GM19455 (cell line): ENCODE measurements around the gene ZNF333.
"Not testable (repeated sequence)": the region's sequence is repeated elsewhere in the genome, so short reads cannot be mapped to it uniquely, and the experiment has no call there.

ENCODE experiments used
- ATAC-seq: cut with Tn5 transposase; IDR thresholded peaks from one replicate; pipeline ENCODE4 v1.9.1; 2021; ENCODE audit not compliant: unreplicated experiment

The ZNF333 gene

DNA sequence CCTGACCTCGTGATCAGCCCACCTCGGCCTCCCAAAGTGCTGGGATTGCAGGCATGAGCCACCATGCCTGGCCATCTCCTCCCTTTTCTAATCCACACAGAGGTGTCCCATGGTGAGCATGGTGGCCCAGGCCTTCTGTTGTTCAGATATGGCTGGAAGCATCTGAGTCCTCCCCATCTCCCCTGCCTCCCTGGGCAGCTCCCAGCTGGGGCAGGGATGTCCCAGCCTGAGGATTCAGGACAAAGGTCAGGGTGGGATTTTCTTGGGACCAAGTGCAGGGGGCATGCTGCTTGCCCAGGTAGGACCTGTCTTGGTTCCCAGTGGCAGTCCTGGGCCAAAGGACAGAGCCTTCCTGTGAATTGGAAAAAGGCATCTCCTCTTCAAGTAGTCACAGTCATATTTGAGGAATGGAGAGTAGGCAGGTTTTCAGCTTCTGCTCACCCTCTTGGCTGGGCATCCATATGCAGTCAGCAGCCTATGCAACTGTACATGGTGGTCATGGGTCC, 77.7 kb downstream of the ZNF333 start:
- no peak for ATAC-seq

DNA sequence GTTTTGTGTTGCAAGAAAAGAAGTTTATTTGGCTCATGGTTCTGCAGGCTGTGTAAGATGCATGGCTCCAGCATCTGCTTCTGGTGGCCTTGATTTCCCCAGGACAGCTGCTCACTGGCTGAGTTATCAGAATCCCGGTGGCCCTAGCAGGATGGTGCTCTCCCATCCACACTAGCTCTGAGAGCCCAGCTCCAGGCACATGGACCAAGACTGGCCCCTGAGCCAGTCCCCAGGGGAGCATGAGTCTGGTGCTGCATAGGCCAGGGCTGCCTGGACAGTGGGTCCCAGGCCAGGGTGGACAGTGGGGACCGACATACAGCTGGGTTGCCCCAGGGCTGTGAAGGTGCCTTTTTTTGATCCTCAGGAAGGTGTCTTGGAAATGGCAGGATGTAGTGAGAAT, 78.2 kb downstream of the ZNF333 start:
- ATAC-seq, result no peak

DNA sequence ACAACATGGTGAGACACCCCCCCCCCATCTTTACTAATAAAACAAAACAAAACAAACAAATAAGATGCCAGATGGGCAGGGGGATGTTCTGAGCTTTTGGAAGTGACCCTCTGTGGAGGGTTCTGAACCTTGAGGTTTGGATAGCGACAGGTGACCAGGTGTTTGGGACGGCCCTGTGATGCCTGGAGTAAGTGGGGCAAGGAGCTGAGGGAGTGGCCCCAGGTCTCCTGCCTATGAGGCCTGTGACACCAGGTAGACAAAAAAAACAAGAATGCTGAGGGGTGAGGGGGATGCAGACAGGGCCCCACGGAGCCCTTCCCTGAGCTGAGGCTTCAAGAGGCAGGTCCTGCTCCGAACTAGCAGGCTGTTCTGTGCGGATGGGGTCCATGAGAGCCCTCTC, 79.4 kb downstream of the ZNF333 start:
- no peak for ATAC-seq

DNA sequence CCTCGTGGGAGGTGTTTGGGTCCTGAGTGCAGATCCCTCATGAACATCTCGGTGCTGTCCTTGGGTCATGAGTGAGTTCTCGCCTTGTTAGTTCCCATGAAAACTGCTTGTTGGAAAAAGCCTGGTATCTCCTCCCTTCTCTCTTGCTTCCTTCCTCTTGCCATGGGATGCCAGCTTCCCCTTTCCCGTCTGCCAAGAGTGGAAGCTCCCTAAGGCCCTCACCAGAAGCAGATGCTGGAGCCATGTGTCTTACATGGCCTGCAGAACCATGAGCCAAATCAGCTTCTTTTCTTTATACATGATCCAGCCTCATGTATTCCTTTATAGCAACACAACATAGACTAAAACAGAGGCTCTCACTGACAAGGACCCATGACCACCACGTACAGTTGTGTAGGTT, 80.3 kb downstream of the ZNF333 start:
- no peak for ATAC-seq

DNA sequence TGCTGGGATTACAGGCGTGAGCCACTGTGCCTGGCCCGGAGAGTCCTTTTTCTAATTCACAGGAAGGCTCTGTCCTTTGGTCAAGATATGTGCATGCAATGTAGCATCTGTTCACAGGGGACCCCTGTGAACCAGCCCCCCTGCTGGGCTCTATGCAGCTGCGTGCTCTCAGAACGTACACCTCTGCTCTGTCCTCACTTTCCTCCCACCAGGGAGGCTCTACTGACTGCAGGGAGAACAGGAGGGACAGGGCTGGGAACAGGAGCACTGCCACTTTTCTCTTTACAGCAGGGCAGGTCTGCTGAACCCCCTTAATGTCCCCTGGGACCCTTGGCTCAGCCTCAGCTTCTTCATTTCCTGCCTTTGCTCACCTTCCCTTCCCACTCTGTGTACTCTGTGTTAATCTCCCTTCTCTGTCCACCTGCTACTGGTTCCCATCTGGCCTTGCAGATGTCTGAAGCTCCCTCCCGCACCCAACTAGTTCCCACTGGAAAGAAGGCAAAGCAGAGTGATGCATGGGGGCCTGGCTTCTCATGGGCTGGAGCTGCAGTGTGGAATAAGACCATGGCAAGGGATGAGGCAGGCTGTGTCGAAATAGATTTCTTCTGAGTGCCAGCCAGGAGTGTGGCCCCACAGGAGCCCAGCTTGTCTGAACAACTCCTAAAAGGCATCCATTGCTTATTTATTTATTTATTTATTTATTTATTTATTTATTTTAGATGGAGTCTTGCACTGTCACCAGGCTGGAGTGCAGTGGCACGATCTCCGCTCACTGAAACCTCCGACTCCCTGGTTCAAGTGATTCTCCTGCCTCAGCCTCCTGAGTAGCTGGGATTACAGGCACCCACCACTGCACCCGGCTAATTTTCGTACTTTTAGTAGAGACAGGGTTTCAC, 81.3 kb downstream of the ZNF333 start:
- ATAC-seq, result no peak

DNA sequence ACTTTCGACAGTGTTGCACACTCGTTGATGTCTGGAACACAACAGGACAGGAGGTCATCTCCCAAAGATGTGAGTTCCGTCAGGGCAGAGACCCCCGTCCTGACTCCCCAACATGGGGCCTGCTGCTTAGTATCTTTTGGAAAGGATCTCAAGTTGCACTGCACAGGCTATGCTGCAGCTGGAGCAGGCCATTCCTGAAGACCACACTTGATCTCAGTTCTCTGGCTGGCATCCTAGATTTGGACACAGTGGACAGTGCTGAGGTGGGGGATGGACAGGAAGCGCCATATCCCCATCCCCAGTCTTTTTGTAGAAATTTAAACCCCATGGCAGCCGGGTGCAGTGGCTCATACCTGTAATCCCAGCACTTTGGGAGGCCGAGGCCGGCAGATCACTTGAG, 82.6 kb downstream of the ZNF333 start:
- no peak for ATAC-seq

DNA sequence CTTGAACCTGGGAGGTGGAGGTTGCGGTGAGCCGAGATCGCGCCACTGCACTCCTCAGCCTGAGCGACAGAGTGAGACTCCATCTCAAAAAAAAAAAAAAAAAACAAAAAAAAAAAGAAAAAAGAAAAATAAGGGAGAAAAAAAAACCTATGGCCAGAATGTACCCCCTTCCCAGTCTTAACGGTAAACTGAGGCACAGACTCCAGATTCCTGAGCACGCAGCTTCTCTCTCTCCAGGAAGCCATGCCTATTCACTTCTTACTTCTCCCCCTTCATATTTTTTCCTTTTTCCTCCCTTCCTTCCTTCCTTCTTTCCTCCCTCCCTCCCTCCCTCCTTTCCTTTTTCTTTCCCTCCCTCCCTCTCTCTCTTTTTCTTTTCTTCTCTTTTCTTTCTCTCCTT, 83.1 kb downstream of the ZNF333 start:
- ATAC-seq, result no peak

DNA sequence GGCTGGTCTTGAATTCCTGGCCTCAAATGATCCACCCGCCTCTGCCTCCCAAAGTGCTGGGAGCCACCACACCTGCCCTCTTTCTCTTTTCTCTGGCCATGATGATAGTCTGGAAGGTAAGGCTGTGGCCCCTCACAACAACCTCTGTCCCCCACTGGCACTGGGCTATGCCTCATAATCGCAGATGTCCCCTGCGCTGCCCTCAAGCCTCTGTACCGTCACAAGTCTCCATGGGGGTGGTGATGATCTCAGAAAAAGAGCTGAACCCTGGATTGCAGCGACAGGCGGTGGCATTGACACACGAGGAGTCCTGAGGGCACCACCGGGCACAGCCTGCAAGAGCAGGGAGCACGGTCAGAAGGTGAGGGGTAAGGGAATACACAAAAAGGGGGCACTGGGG, 83.9 kb downstream of the ZNF333 start:
- ATAC-seq, result not testable (repeated sequence)

DNA sequence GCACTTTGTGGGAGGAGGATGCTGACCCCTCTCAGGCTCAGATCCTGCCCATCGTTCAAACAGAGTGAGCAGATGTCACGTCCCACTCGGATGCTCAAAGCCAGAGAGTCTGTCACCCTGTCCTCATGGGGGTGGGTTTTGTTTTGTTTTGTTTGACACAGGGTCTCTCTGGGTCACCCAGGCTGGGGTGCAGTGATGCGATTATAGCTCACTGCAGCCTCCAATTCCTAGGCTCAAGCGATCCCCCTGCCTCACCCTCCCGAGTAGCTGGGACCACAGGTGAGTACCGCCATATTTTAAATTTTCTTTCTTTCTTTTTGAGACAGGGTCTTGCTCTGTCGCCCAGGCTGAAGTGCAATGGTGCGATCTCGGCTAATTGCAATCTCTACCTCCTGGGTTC, 84.5 kb downstream of the ZNF333 start:
- no peak for ATAC-seq

DNA sequence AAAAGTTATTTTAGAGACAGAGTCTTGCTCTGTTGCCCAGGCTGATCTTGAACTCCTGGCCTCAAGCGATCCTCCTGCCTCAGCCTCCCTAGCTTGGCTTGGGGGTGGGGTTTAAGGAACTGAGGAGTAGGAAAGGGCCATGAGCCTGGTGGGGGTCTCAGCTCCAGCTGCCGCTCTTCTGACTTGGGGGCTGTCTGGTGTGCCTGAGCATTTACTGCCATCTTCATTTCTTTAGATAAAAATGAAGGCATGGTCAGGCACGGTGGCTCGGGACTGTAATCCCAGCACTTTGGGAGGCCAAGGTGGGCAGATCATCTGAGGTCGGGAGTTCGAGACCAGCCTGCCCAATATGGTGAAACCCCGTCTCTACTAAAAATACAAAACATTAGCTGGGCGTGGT, 85.5 kb downstream of the ZNF333 start:
- ATAC-seq, result not testable (repeated sequence)

DNA sequence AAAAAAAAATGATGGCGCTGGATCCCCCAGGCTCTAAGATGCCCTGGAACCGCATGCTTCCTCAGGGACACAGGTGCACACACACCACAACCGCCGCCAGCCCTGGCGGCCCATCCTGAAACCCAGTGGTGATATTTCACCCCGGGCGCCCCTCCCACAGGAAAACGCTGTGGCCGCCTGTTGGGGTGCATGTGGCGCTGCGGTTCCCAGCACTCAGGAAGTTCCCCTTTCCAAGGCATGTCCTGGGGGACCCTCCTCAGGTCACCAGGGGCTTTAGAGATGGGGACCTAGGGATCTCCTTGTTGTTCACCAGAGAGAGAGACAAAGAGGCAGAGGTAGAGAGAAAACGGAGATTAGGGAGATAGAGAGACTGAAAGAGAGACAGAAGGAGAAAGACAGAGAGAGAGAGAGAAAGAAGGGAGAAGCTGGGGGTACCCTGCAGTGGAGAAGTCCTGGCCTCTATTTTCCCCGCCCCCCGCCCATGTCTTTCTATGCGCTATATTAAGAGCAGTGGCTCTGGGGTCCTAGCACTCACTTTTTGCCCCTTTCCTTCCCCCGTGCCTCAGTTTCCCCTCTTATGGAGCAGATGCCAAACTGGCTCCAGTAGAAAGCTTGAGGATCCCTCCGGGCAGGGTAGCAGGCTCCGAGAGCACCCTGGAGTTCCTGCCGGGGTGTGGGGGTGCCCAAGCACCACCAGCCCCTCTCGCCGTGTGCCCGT, 86.2 kb downstream of the ZNF333 start:
- ATAC-seq, result no peak

DNA sequence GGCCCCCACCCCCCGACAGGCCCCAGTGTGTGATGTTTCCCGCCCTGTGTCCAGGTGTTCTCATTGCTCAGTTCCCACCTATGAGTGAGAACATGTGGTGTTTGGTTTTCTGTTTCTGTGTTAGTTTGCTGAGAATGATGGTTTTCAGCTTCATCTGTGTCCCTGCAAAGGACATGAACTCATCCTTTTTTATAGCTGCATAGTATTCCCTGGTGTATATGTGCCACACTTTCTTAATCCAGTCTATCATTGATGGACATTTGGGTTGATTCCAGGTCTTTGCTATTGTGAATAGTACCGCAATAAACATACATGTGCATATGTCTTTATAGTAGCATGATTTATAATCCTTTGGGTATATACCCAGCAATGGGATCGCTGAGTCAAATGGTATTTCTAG, 87.8 kb downstream of the ZNF333 start:
- ATAC-seq, result not testable (repeated sequence)

DNA sequence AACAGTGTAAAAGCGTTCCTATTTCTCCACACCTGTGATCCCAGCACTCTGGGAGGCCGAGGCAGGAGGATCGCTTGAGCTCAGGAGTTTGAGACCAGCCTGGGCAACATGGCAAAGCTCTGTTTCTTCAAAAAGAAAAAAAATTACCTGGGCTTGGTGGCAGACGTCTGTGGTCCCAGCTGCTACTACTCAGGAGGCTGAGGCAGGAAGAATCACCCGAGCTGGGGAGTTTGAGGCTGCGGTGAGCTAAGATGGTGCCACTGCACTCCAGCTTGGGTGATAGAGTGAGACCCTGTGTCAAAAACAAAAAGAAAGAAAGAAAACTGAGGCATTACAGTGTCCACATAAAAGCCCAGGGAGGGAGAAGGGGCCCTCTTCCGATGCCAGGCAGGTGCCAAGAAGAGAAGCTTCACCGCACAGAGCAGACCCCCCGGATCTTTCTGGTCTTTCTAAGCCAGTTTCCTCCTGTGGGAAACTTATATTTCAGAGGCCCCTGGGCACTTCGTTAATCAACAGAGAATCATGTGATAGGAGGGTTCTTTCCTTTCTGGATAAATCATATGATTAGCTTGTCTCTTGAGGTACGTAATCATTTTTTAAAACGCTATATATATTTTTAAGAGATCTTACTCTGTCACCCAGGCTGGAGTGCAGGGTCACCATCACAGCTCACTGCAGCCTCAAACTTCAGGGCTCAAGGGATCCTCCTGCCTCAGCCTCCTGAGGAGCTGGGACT, 88.4 kb downstream of the ZNF333 start, which contains the start of gene ADGRE2:
TSS of gene ADGRE2 (minus strand) at position 451 of the 736 bp plus-strand sequence. CDS start 1,804 bp downstream, outside the sequence.
- ATAC-seq, result not testable (repeated sequence)

DNA sequence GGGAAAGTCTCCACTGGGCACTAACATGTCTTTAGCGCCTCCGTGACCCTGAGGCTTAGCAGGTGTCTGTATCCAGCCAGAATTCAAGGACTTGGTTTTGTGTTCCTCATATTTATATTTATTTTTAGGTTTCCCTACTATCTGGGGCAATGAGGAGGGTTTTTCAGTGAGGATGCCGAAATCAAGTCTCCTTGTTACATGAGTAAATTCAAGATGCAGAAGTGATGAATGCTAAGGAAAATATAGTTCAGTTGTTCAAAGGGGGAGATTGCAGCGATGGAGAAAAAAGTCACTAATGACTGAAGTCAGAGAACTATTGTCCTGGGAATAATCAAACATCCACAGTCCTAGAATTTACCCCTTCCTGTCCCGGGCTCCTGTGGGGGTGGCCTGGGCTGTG, 89.3 kb downstream of the ZNF333 start:
- ATAC-seq, result no peak

DNA sequence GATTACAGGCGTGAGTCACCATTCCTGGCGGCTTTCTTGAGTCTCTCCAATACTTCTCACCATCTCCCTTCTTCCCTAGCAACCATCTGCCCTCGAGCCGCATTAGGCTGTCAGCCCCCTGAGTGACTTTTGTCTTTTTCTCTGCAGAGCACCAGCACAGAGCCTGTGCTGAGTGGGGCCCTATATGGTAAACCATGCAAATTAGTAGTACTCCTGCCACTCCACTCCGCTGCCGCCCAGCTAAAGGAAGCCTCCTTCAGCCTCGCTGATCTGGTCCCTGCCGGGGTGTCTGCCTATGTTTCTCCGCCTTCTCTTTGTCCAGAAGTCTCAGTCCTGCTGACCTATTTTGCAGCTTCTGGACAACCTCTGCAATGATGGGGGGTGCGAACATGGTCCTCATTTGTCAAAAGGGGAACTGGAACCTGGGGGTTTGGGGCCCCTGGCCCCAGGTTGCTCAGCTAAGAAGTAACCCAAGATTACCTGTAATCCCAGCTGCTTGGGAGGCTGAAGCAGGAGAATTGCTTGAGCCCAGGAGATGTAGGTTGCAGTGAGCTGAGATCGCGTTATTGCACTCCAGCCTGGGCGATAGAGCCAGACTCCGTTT, 90.9 kb downstream of the ZNF333 start:
- not testable (repeated sequence) for ATAC-seq

DNA sequence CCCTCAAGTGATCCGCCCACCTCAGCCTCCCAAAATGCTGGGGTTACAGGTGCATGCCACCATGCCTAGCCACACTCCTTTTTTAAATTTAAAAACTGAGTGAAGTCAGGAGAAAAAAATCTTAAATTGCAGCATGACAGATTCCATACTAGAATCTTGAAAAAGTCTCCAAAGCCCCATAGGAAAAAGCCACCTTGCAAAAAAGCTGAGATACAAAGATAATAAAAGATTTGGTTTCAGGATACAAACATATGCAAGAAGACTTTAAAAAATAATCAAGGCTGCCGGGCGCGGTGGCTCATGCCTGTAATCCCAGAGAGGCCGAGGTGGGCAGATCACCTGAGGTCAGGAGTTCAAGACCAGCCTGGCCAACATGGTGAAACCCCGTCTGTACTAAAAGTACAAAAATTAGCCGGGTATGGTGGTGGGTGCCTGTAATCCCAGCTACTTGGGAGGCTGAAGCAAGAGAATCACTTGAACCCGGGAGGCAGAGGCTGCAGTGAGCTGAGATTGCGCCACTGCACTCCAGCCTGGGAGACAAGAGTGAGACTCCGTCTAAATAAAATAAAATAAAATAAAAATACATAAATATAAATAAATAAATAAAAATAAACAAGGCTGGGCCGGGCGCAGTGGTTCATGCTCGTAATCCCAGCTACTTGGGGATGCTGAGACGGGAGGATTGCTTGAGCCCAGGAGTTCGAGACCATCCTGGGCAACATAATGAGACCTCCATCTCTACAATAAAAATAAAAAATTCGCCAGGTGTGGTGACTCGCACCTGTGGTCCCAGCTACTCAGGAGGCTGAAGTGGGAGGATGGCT, 92.1 kb downstream of the ZNF333 start:
- ATAC-seq, result not testable (repeated sequence)

DNA sequence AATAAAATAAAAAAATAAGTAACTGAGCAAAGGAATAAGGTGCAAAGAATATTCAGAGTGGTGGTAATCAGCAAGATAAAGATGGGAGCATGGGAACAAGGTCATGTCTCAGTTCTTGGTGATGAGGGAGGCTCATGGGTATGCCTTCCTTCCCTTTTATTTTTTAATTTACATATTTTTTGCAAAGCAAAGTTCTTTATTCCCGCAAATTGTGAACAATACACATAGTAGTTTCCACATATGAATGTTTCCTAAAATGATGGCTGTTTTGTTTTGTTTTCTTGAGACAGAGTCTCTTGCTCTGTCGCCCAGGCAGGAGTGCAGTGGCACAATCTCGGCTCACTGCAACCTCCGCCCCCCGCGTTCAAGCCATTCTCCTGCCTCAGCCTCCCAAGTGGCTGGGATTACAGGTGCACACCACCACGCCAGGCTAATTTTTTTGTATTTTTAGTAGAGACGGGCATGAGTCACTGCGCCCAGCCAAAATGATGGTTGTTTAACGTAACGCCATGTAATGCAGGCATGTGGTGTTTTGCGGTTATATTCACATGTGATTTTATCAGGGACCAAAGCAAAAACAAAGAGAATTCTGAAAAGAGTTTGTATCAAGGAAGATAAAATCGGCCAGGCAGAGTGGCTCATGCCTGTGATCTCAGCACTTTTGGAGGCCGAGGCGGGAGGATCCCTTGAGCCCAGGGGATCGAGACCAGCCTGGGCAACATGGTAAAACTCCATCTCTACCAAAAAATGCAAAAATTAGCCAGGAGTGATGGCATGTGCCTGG, 93.0 kb downstream of the ZNF333 start:
- no peak for ATAC-seq
